GM19239 (cell line): ENCODE measurements around the gene UBE2V1.
"Not testable (repeated sequence)": the region's sequence is repeated elsewhere in the genome, so short reads cannot be mapped to it uniquely, and the experiment has no call there.

Source experiments
- DNase-seq: peaks from one replicate; pipeline ENCODE4 v3.0.0; 2011; ENCODE audit warnings: low spot score; ENCODE audit not compliant: insufficient read length
- FAIRE-seq: peaks from 2 replicates; lab custom pipeline; 2011; peaks lifted over from hg19 to GRCh38; lab: Jason Lieb, UNC

Gene UBE2V1

DNA sequence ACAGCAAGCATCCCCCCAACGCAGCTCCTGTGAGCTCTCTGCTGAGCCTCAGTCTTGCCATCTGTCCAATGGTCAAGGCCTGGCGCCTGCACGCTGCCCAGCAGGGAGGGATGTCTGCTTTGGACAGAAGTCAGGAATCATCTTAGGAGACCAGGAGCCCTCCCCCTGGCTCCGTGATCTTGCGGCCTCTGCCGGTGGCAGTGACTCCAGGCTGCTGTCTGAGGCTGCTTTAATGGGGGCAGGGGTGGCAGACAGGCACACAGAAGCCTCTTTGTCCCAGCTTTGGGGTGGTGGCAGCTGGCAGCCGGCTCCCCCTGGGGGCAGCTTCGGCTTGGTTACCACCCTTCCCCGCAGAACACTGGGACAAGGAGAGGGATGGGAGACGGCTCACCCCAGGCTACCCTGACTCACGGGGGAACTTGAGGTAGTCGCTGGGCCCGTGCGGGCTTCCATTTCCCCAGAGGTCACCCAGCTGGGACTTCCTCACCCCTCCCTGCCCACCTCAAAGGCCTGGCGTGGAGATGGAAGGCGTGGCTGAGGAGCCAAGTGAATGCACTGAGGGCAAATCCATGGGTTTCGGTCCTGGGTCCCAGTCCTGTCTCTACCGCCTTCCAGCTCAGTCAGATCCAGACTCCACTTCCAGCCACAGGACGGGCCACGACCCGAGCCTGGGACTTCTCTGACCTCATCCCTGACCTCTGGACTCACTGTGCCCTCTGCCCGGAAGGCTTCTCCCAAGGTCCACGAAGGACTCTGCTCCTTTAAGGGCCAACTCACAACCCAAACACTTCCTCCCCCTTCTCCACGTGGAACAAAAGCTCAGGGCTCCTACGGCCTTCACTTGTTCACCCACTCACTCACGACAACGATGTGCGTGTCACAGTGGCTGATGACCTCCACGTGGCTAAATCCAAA, 25.8 kb upstream of the UBE2V1 start:
- FAIRE-seq: no peak
- DNase-seq: no peak

DNA sequence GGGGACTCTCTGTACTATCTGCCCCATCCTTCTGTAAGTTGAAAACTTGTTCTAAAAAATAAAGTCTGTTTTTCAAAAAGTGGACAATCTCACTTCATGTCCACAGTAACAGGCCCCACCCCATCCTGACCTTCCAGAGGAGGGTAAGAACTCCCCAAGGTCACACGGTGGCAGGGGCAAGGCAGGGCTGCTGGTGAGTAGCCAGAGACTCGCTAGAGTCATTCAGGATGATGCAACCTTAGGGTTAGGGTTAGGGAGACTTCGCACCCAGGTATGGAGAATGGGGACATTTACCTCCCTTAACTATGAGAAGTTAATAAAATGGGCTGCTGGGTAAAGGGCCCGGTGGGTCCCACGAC, 25.1 kb upstream of the UBE2V1 start:
- no peak for DNase-seq
- FAIRE-seq: no peak

DNA sequence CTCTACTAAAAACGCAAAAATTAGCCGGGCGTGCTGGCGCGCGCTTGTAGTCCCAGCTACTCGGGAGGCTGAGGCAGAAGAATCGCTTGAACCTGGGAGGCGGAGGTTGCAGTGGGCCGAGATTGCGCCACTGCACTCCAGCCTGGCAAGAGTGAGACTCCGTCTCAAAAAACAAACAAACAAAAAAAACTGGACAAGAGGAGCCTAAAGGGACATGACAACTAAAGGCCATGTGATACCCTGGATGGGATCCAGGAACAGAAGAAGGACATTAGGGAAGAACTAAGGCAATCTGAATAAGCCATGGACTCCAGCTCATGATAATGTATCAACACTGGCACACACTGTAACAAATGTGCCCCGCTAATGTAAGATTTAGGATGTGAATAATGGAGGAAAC, 24.8 kb upstream of the UBE2V1 start:
- not testable (repeated sequence) for FAIRE-seq, DNase-seq

DNA sequence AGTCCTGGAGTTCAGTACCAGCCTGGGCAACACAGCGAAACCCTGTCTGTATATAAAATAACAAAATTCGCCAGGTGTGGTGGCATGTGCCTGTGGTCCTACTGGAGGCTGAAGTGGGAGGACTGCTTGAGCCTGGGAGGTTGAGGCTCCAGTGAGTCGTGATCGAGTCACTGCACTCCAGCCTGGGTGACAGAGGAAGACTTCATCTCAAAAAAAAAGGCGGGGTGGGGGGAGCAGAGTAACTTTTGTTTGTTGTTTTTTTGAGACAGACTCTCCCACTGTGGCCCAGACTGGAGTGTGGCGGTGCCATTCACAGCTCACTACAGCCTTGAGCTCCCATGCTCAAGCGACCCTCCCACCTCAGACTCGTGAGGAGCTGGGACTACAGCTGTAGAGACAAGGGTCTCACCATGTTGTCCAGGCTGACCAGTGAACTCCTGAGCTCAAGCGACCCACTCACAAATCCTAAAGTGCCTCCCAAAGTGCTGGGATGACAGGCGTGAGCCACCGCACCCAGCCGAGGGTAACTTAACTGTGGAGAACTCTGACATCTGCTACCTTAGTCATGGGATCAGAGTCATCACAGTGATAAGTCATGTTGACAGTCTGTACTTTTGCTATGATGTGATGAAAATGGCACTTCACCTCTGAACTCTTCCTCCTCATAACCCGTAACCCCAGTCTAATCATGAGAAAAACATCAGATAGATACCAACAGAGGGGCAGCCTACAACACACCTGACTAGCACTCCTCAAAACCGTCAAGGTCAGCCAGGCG, 24.1 kb upstream of the UBE2V1 start:
- FAIRE-seq: no peak
- DNase-seq: no peak

DNA sequence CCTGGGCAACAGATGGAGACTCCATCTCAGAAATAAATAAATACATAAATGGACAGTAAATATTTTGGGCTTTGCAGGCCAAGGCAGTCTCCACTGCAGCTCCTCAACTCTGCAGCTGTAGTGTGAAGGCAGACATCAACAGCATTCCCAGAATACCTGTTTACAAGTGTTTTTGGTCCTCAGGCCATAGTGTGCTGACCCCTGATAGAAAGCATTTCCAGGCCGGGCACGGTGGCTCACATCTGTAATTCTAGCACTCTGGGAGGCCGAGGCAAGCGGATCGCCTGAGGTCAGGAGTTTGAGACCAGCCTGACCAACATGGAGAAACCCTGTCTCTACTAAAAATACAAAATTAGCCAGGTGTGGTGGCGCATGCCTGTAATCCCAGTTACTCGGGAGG, 22.2 kb upstream of the UBE2V1 start:
- FAIRE-seq, DNase-seq: not testable (repeated sequence)

DNA sequence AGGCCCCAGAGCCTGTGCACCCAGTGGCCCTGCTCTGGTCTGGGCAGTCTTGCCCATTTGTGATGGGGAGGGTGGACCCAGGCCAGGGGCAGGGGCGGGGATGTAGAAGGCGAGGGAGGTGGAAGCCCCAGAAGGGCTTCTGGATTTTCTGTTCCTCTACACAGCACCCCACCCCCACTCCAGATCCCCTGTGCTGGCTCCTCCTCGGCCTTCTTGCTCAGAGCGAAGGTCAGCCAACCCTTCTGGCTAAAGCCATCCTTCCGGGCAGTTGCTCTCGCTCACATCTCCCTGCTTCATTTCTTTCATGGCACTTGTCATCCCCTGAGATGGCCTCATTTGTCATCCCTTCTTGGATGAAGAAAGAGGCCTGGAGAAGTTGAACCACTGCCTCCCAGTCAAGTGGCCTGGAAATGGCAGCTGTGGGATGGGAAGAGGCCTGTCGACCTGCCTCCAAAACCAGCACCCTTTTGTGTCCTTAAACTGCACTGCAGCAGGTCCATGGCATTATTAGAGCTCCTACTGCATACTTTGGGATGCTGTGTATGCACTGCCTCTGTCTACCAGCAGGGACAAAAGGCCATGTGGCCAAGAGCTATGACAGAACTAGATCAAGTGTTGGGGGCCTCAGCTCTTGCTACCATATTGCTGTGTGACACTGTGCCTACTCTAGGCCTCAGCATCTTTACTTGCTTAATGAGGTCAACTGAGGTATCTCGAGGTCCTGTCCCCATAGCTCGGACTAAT, 20.7 kb upstream of the UBE2V1 start:
- no peak for FAIRE-seq
- DNase-seq: no peak

DNA sequence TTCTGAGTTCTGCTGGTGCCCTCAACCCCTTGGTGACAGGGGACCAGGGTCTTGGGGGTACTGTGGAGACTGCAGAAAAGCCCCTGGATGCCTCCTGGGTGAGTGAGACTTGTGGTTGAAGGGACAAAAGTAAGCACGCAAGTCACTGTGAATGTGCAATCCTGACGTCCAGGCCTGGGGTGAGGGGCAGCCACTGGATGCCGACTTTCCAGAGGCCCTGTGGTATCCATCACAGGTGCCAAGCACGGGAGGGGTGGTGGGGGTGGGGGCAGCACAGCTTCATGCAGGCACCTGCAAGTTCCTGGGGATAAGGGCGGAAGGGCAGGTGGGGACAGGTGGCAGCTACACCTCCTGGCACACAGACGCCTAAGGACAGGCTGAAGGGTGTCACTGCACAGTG, 20.1 kb upstream of the UBE2V1 start:
- no peak for DNase-seq
- no peak for FAIRE-seq

DNA sequence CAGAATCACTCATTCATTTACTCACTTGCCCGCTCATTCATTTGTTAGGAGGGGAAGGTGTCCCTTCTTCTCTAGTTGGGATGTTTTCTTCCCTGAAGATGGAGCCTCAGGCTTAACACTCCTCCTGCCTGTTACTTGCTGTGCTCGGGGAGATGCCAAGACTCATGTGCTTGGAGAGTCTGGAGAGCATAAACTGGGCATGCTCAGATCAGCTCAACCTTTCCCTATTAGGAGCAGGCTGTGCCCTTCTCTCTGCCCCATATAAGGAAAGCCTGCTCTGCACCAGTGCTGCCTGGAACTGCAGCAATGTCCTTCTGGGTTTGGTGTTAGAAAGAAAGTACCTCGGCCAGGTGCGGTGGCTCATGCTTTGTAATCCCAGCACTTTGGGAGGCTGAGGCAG, 18.0 kb upstream of the UBE2V1 start:
- no peak for DNase-seq
- FAIRE-seq: no peak

DNA sequence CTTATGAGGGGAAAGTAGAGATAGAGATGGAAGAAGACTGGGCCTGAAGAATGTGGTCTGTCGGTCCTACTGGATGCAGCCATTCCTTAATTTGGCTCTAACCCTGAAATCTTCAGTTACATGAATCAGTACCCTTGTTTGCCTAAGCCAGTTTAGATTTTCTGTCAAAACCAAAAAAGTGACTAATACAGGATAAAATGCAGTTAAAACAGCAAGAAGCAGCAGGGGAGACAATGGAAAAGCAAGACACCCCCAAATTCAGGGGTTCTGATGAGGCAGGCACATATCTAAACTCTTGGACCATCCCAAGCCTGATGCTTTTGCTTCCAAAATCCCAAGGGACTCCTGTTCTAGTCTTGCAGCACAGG, 17.4 kb upstream of the UBE2V1 start:
- FAIRE-seq (no peak), DNase-seq (no peak)

DNA sequence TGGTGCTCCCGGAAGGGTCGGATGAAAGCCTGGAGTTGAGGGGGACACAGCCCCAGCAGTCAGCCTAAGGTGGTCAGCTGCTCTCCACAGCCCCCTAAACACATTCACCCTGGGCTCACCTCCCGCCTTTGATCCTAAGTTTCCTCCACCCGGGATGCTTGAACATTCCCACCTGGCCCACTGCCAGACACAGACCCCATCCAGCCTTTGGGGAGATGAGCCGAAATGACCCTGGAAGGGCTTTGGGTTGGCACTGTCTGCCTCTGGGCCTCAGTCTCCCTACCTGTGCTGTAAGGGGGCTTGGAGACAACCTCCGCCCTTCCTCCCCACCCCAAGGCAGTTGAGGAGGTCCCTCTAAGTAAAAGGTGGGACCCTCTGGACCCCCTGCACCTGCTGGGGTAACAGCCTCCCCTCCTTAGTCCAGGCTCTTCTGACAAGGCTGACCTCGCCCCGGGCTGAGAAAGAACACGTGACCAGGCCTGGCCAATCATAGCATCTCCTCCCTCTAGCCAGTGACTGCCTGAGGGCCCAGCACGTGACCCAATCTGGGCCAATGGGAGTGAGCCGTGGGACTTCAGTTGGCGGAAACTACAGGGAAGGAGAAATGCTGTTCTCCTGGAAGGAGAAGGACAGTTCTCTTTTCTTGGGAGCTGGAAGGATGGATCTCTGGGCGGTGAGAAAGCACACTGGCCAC, 16.9 kb upstream of the UBE2V1 start:
- no peak for FAIRE-seq

DNA sequence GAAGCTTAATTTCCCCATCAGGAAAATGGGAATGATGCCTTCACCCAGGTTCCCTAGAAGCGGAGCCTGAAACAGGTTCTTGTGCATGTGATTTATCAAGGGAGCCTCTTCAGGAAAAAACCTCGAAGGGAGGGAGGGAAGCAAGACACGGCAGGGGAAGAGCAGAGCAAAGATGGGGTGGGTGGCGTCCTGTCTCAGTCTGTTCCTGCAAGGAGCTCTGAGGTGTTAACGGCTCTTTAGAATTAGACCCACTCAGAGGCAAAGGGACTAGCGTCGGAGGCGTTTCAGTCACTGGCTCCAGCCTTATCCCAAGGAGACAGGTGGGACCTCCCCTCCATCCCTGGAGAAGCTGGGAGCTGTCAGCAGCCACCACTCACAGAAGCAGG, 15.6 kb upstream of the UBE2V1 start:
- DNase-seq (no peak), FAIRE-seq (no peak)

More for the DNA sequence above, 16.9 kb upstream of the UBE2V1 start:
- no peak for DNase-seq

DNA sequence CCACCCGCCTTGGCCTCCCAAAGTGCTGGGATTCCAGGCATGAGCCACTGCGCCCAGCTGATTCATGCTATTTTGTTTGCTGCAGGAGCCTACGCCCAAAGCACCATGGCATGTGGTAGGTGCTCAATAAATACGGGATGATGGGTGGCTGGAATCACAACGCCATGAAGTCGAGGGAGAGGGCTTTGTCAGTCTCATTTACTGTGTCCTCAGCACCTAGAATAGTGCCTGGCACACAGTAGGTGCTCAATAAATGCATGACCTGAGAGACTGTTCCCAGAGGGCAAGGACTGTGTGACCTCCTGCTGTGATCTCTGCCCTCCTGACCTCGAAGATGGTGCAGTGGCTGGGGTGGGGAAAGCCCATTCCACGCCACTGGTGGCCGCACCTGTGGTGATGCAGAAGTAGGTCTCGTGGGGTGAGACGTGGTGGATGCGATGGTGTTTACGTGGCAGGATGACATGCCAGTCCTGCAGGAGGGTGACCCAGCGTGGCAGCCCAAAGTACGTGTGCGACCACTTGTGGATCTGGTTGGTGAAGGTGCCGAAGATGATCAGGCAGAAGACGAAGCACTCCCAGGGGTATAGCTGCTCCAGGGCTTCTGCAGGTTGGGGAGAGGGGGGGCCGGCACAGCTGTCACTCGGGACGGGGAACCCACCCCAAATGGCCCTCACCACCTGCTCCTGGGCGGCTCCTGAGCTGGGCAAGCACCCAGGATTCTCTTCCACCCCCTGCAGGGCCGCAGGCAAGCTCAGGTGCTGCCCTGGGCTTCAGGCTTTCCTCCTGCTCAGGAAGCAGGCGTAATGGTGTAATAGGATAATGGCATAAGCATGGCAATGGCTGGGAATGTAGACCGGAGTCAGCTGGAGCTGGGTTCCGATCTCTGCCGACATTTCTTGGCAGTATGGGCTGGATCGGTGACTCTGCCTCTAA, 14.9 kb upstream of the UBE2V1 start:
- no peak for DNase-seq
- no peak for FAIRE-seq

DNA sequence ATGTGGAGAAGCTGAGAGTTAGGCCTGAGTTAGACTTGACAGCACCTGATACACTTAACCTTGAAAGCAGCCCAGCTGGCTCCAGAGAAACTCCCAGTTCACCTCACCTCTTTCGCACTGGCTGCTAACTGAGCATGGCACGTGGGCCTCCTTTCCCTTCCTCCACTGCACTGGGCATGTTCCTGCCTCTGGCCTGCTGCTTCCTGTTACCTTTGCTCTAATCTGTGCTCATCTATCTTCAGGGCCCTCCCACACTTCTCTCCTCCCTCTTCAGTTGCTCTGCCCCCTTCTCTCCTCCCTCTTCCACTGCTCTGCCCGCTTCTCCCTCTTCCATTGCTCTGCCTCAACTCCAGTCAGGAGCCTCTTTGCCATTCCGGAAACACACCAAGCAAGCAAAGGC, 13.7 kb upstream of the UBE2V1 start:
- DNase-seq: no peak
- no peak for FAIRE-seq

DNA sequence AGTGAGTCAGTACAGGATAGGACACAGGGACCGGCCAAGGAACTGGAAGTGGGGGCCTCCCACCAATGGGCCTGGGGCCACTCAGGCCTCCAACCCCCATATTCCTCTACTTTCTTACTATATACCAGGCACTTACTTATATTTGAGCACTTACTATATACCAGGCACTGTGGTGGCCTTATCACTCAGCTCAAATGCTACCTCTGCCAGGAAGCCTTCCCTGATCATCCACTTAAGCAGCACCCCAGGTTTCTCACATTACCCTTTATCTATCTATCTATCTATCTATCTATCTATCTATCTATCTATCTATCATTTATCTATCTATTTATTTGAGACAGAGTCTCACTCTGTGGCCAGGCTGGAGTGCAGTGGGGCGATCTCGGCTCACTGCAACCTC, 12.3 kb upstream of the UBE2V1 start:
- DNase-seq (no peak), FAIRE-seq (no peak)

DNA sequence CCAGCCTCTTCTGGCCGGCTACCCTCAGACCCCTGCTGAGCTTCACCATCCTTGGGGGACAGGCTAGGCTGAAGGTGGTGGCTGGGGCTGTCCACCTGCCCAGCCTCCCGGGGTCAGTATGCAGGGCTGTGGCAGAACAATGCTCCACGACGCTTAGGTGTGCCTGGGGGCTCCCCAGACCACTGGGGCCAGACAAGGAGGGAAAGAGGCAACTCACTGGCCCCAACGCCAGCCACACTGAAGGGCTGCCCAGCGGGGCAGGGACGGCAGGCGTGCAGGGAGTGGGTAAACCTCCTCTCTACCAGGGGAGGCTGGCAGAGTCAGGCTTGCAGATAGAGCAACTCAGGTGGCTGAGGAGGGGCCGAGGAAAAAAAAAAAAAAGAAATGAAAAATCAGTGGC, 11.5 kb upstream of the UBE2V1 start:
- DNase-seq: no peak
- no peak for FAIRE-seq

DNA sequence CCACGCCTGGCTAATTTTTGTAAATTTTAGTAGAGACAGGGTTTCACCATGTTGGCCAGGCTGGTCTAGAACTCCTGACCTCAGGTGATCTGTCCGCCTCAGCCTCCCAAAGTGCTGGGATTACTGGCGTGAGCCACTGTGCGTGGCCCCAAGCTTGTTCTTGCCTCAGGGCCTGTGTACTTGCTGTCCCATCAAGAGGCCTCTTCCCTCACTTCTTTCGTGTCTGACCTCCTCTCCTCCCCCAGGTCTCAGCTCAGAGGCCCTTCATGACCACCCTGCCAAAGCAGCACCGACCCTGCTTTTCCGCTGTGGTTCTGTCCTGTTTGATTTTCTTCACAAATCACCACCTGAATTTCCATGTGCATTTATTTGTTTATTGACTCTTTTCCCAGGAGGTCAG, 10.5 kb upstream of the UBE2V1 start:
- DNase-seq (no peak), FAIRE-seq (no peak)

DNA sequence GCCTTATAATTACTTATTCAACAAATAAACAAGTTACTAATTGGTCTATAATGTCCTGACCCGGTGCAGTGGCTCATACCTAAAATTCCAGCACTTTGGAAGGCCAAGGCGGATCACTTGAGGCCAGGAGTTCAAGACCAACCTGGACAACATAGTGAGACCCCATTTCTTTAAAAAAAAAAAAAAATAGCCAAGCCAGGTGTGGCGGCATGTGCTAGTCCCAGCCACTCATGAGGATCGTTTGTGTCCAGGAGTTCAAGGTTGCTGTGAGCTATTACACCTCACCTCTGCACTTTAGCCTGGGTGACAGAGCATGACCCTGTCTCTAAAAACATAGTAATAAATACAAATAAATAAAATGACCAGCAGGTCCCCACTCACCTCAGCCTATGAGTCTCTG, 9.8 kb upstream of the UBE2V1 start:
- DNase-seq (no peak), FAIRE-seq (no peak)

DNA sequence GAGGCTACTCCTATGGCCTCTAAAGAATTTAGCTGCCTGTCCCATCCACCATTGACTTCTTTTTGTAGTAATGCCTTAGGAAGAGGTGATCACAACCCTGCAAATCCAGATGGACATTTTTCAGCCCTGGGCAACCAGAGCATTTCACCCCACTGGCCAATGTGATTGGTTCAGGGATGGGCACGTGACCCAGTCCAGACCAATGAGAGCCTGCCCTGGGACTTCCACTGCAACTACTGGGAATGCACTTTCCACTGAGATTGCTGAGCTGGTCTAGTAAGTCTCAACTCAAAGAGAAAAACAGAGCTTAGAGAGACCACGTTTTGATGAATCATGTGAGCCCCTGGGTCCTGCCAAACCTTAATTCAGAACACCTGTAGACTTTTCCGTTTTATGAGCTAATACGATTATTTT, 8.9 kb upstream of the UBE2V1 start:
- DNase-seq (no peak), FAIRE-seq (no peak)

DNA sequence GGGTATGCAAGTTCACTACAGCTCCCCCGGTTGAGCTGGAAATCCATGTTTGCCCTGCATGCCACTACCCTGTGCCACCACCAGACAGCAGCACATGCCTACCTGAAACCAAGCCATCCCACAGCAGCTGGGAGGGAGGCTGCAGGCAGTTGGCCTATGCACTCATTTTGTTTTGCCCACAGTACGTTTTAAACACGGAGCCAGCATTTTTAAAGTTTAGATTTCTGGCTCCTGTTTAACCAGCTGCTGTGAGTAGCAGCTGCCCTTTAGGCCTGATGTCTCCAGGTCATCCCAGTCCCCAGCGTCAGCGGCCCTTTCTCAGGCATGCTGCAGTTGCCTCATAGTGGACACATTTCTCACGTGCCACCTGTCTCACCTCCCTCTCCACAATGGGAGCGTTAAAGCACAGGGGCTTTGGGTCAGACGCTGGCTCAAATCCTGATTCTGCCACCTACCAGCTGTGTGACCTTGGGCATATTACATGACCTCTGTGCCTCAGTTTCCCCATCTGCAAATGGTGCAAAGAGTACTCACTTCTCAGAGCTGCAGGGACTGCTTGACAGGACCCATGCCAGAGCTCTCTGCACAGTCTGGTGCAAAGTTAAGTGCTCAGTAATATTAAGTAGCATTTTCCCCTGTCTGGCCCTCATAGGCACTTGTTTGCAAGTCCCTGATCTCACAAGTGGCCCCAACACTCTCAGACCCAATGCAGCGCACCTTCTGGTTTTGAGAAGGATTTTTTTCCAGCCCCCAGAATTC, 8.2 kb upstream of the UBE2V1 start:
- FAIRE-seq (no peak), DNase-seq (no peak)
